Measurements from ENCODE around the gene AACS. TPM values are rescaled to one million over a fixed set of nuclear protein-coding genes. Genes with fewer than 3 reads are reported as not detected.

The AACS gene
- total and polyA plus RNA-seq, 2 of the 13 experiments (the other 11 are each of a cell fraction or from before 2014, with no cell fraction given): 23.3 to 28.8 TPM

DNA sequence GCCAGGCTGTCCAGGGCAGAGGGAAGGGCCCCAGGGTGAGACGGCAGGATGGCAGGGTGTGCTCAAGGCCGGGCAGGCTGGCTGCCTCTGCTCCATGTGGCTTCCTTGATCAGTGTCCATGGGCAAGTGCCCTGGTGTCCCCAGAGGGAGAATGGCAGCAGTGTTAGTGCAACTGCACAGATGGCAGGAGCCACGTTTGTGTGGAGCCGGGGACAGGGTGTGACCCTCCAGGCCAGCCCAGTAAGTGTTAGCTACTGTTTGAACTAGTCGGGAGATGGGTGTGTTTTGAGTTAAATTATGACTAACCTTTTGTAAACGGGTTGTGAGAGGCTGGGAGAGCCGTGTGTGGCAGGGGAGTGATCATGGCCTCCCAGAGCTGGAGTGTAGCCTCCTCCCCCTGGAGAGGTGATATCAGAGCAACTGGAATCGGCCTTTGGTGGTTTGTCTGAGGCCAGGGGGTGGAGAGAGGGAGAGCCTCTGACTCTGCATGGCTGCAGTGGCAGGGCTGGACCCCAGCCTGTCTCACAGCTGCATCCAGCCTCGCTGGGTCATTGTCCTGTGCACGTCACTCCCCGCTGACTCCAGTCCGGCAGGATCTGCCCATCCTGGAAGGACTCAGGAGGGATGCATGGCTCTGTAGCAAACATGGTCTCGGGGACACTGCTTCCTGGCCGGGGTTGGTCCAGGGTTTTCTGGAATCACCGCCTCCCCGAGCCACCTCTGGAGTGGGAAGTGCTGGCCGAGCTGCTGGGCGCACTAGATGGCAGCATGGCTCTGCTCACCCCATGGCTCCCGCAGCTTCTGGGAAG lies 27.8 kb downstream of the AACS start (continued):
- no peak; the same call in 1 of the 2 replicates for TF ChIP-seq ZNF83 (CRISPR knock-in tag; IDR thresholded peaks at IDR 0.05; ENCODE audit: borderline replicate concordance)
- TF ChIP-seq, protein P1, sequence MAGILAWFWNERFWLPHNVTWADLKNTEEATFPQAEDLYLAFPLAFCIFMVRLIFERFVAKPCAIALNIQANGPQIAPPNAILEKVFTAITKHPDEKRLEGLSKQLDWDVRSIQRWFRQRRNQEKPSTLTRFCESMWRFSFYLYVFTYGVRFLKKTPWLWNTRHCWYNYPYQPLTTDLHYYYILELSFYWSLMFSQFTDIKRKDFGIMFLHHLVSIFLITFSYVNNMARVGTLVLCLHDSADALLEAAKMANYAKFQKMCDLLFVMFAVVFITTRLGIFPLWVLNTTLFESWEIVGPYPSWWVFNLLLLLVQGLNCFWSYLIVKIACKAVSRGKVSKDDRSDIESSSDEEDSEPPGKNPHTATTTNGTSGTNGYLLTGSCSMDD (CRISPR knock-in tag; IDR thresholded peaks at IDR 0.05): no peak
- TF ChIP-seq ZNF562 (CRISPR knock-in tag; IDR thresholded peaks at IDR 0.05; ENCODE audit: borderline replicate concordance): no peak
- TF ChIP-seq ZBTB4 (CRISPR knock-in tag; IDR thresholded peaks at IDR 0.05; ENCODE audit: borderline replicate concordance): peak; percentile 68
- peak; percentile 63 for TF ChIP-seq ZGPAT (CRISPR knock-in tag; IDR thresholded peaks at IDR 0.05)
- TF ChIP-seq CREM (IDR thresholded peaks at IDR 0.05): no peak
- TF ChIP-seq CREM (CRISPR knock-in tag; IDR thresholded peaks at IDR 0.05): no peak
- TF ChIP-seq NR2F6 (IDR thresholded peaks at IDR 0.05): peak; percentile 2; the same call in 1 of the 2 replicates
- 0 out of 2 replicates have a peak, but pooled peaks have one; percentile 6 for TF ChIP-seq NR2F6 (CRISPR knock-in tag; IDR thresholded peaks at IDR 0.05)
- peak; percentile 30; the same call in 1 of the 2 replicates for TF ChIP-seq YEATS2 (CRISPR knock-in tag; IDR thresholded peaks at IDR 0.05; ENCODE audit: borderline replicate concordance)
- TF ChIP-seq HNF1B (CRISPR knock-in tag; IDR thresholded peaks at IDR 0.05): peak; percentile 74; the same call in 1 of the 2 replicates
- no peak for TF ChIP-seq TOE1 (CRISPR knock-in tag; IDR thresholded peaks at IDR 0.05)
- peak in 1 of 2 experiments; percentile 35; a peak in 1 of 4 replicates for TF ChIP-seq KLF16 (CRISPR knock-in tag; IDR thresholded peaks at IDR 0.05)
- TF ChIP-seq BCL6 (CRISPR knock-in tag; IDR thresholded peaks at IDR 0.05): 0 out of 2 replicates have a peak, but pooled peaks have one; percentile 35
- TF ChIP-seq, protein P2, sequence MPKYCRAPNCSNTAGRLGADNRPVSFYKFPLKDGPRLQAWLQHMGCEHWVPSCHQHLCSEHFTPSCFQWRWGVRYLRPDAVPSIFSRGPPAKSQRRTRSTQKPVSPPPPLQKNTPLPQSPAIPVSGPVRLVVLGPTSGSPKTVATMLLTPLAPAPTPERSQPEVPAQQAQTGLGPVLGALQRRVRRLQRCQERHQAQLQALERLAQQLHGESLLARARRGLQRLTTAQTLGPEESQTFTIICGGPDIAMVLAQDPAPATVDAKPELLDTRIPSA (CRISPR knock-in tag; IDR thresholded peaks at IDR 0.05; ENCODE audit: borderline replicate concordance): no peak
- TF ChIP-seq TP53 (CRISPR knock-in tag; conservative IDR thresholded peaks at IDR 0.05): no peak; the same call in 1 of the 2 replicates
- TF ChIP-seq HES4 (CRISPR knock-in tag; IDR thresholded peaks at IDR 0.05; ENCODE audit: borderline replicate concordance): no peak
- TF ChIP-seq ZNF121 (CRISPR knock-in tag; IDR thresholded peaks at IDR 0.05): no peak
- TF ChIP-seq RAD51 (IDR thresholded peaks at IDR 0.05; ENCODE audit: borderline replicate concordance): no peak
- TF ChIP-seq IRX3 (CRISPR knock-in tag; IDR thresholded peaks at IDR 0.05; ENCODE audit: borderline replicate concordance, low read depth): peak; percentile 47; the same call in 1 of the 2 replicates
